HEK293 (cell line): Measurements from ENCODE around the gene UBA52.

Experiments
- GLIS2 ChIP-seq: fragments of 450-650 bp; formaldehyde crosslinking; IDR thresholded peaks from 2 replicates; pipeline ENCODE4 v1.5.1; 2016; ENCODE audit warnings: missing biosample characterization, missing genetic modification characterization
- HIC1 ChIP-seq: fragments of 450-650 bp; formaldehyde crosslinking; IDR thresholded peaks from 2 replicates; pipeline ENCODE4 v1.5.1; 2016; ENCODE audit warnings: missing biosample characterization, missing genetic modification characterization
- KLF16 ChIP-seq: fragments of 450-650 bp; formaldehyde crosslinking; IDR thresholded peaks from 2 replicates; pipeline ENCODE4 v1.5.1; 2017; ENCODE audit warnings: missing biosample characterization, missing genetic modification characterization
- KLF17 ChIP-seq: fragments of 450-650 bp; formaldehyde crosslinking; IDR thresholded peaks from 2 replicates; pipeline ENCODE4 v1.5.1; 2016; ENCODE audit warnings: missing biosample characterization, missing genetic modification characterization
- PRDM4 ChIP-seq: fragments of 450-650 bp; formaldehyde crosslinking; IDR thresholded peaks from 2 replicates; pipeline ENCODE4 v1.5.1; 2017; ENCODE audit warnings: missing biosample characterization, missing genetic modification characterization
- SCRT2 ChIP-seq: fragments of 450-650 bp; formaldehyde crosslinking; IDR thresholded peaks from 2 replicates; pipeline ENCODE4 v1.5.1; 2016; ENCODE audit warnings: missing biosample characterization, missing genetic modification characterization
- SP3 ChIP-seq: fragments of 450-650 bp; formaldehyde crosslinking; IDR thresholded peaks from 2 replicates; pipeline ENCODE4 v1.5.1; 2016; ENCODE audit warnings: missing biosample characterization, missing genetic modification characterization
- SP7 ChIP-seq: fragments of 450-650 bp; formaldehyde crosslinking; IDR thresholded peaks from 2 replicates; pipeline ENCODE4 v1.5.1; 2016; ENCODE audit warnings: missing biosample characterization, missing genetic modification characterization
- YY1 ChIP-seq: fragments of 450-650 bp; formaldehyde crosslinking; IDR thresholded peaks from 2 replicates; pipeline ENCODE4 v1.5.1; 2018; ENCODE audit warnings: missing biosample characterization, missing genetic modification characterization
- YY2 ChIP-seq: fragments of 450-650 bp; formaldehyde crosslinking; IDR thresholded peaks from 2 replicates; pipeline ENCODE4 v1.5.1; 2016; ENCODE audit warnings: missing biosample characterization, missing genetic modification characterization
- ZBTB17 ChIP-seq: fragments of 450-650 bp; formaldehyde crosslinking; IDR thresholded peaks from 2 replicates; pipeline ENCODE4 v1.5.1; 2016; ENCODE audit warnings: missing biosample characterization, missing genetic modification characterization
- ZBTB8A ChIP-seq: fragments of 450-650 bp; formaldehyde crosslinking; IDR thresholded peaks from 2 replicates; pipeline ENCODE4 v1.5.1; 2016; ENCODE audit warnings: missing biosample characterization, missing genetic modification characterization
- ZNF223 ChIP-seq: fragments of 450-650 bp; formaldehyde crosslinking; IDR thresholded peaks from 2 replicates; pipeline ENCODE4 v1.5.1; 2016; ENCODE audit warnings: missing biosample characterization, missing genetic modification characterization
- ZNF24 ChIP-seq: fragments of 450-650 bp; formaldehyde crosslinking; IDR thresholded peaks from 2 replicates; pipeline ENCODE4 v1.5.1; 2016; ENCODE audit warnings: missing biosample characterization, missing genetic modification characterization
- ZNF324 ChIP-seq: fragments of 450-650 bp; formaldehyde crosslinking; IDR thresholded peaks from 2 replicates; pipeline ENCODE4 v1.5.1; 2016; ENCODE audit warnings: missing biosample characterization, missing genetic modification characterization
- ZNF354C ChIP-seq: fragments of 450-650 bp; formaldehyde crosslinking; IDR thresholded peaks from 2 replicates; pipeline ENCODE4 v1.5.1; 2016; ENCODE audit warnings: missing biosample characterization, missing genetic modification characterization, low read depth, borderline replicate concordance
- ZNF394 ChIP-seq: fragments of 450-650 bp; formaldehyde crosslinking; IDR thresholded peaks from 2 replicates; pipeline ENCODE4 v1.5.1; 2016; ENCODE audit warnings: missing biosample characterization, missing genetic modification characterization, mild to moderate bottlenecking, moderate library complexity, borderline replicate concordance
- ZNF501 ChIP-seq: fragments of 450-650 bp; formaldehyde crosslinking; IDR thresholded peaks from 2 replicates; pipeline ENCODE4 v1.5.1; 2016; ENCODE audit warnings: missing biosample characterization, missing genetic modification characterization
- ZNF521 ChIP-seq: fragments of 450-650 bp; formaldehyde crosslinking; IDR thresholded peaks from 2 replicates; pipeline ENCODE4 v1.5.1; 2017; ENCODE audit warnings: missing biosample characterization, mild to moderate bottlenecking, missing genetic modification characterization
- ZNF555 ChIP-seq: fragments of 450-650 bp; formaldehyde crosslinking; conservative IDR thresholded peaks from 2 replicates; pipeline ENCODE4 v1.5.1; 2017; ENCODE audit warnings: missing biosample characterization, mild to moderate bottlenecking, missing genetic modification characterization, inconsistent platforms
- ZNF610 ChIP-seq: fragments of 450-650 bp; formaldehyde crosslinking; IDR thresholded peaks from 2 replicates; pipeline ENCODE4 v1.5.1; 2016; ENCODE audit warnings: missing biosample characterization, missing genetic modification characterization, borderline replicate concordance
- ZNF660 ChIP-seq: fragments of 450-650 bp; IDR thresholded peaks from 2 replicates; pipeline ENCODE4 v1.5.1; 2018; ENCODE audit warnings: missing biosample characterization, mild to moderate bottlenecking, missing genetic modification characterization
- ZNF747 ChIP-seq: fragments of 450-650 bp; formaldehyde crosslinking; IDR thresholded peaks from 2 replicates; pipeline ENCODE4 v1.5.1; 2016; ENCODE audit warnings: missing biosample characterization, missing genetic modification characterization
- ZNF76 ChIP-seq: fragments of 450-650 bp; formaldehyde crosslinking; IDR thresholded peaks from 2 replicates; pipeline ENCODE4; 2016; ENCODE audit warnings: low read depth, missing biosample characterization, missing genetic modification characterization, borderline replicate concordance
- ZNF785 ChIP-seq: fragments of 450-650 bp; formaldehyde crosslinking; IDR thresholded peaks from 2 replicates; pipeline ENCODE4 v1.5.1; 2016; ENCODE audit warnings: missing biosample characterization, missing genetic modification characterization
- ZNF843 ChIP-seq: fragments of 450-650 bp; formaldehyde crosslinking; IDR thresholded peaks from 2 replicates; pipeline ENCODE4 v1.5.1; 2016; ENCODE audit warnings: missing biosample characterization, missing genetic modification characterization
- ZXDB ChIP-seq: fragments of 450-650 bp; formaldehyde crosslinking; IDR thresholded peaks from 2 replicates; pipeline ENCODE4 v1.5.1; 2016; ENCODE audit warnings: missing biosample characterization, missing genetic modification characterization
- TF ChIP-seq, protein P1 (sequence below): fragments of 450-650 bp; formaldehyde crosslinking; IDR thresholded peaks from 2 replicates; pipeline ENCODE4 v1.5.1; 2017; ENCODE audit warnings: missing biosample characterization, mild to moderate bottlenecking, missing genetic modification characterization, moderate library complexity
- TF ChIP-seq, protein P2 (sequence below): fragments of 450-650 bp; formaldehyde crosslinking; IDR thresholded peaks from 2 replicates; pipeline ENCODE4 v1.5.1; 2017; ENCODE audit warnings: missing biosample characterization, missing genetic modification characterization
- TF ChIP-seq, protein P3 (sequence below): fragments of 450-650 bp; formaldehyde crosslinking; IDR thresholded peaks from 2 replicates; pipeline ENCODE4 v1.5.1; 2016; ENCODE audit warnings: missing biosample characterization, missing genetic modification characterization

UBA52 gene

GRCh38 chr19:18571564-18572344 lies at the start of gene UBA52 (continued):
- TF ChIP-seq, protein P1, sequence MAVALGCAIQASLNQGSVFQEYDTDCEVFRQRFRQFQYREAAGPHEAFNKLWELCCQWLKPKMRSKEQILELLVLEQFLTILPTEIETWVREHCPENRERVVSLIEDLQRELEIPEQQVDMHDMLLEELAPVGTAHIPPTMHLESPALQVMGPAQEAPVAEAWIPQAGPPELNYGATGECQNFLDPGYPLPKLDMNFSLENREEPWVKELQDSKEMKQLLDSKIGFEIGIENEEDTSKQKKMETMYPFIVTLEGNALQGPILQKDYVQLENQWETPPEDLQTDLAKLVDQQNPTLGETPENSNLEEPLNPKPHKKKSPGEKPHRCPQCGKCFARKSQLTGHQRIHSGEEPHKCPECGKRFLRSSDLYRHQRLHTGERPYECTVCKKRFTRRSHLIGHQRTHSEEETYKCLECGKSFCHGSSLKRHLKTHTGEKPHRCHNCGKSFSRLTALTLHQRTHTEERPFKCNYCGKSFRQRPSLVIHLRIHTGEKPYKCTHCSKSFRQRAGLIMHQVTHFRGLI (tag by site-specific recombination) = 0 out of 2 replicates have a peak, but pooled peaks have one; percentile 30
- TF ChIP-seq SP3 (peak; percentile 97), ZNF785 (tag by site-specific recombination) (peak; percentile 58; the same call in 1 of the 2 replicates), YY1 (peak; percentile 97), ZNF660 (tag by site-specific recombination) (peak; percentile 77), SP7 (tag by site-specific recombination) (peak; percentile 78), YY2 (tag by site-specific recombination) (peak; percentile 84), ZNF501 (tag by site-specific recombination) (0 out of 2 replicates have a peak, but pooled peaks have one; percentile 34), ZNF354C (no peak), ZNF24 (tag by site-specific recombination) (peak; percentile 58; the same call in 1 of the 2 replicates), ZNF555 (tag by site-specific recombination) (no peak), ZNF76 (tag by site-specific recombination) (peak; percentile 87), ZNF843 (tag by site-specific recombination) (0 out of 2 replicates have a peak, but pooled peaks have one; percentile 38), ZNF747 (tag by site-specific recombination) (no peak), KLF16 (tag by site-specific recombination) (peak; percentile 76; the same call in 1 of the 2 replicates), GLIS2 (tag by site-specific recombination) (no peak), SCRT2 (tag by site-specific recombination) (no peak), ZNF610 (tag by site-specific recombination) (peak; percentile 70; the same call in 1 of the 2 replicates), KLF17 (tag by site-specific recombination) (peak; percentile 96), ZBTB8A (tag by site-specific recombination) (peak; percentile 67), PRDM4 (tag by site-specific recombination) (no peak), HIC1 (tag by site-specific recombination) (peak; percentile 49; the same call in 1 of the 2 replicates), ZNF324 (peak; percentile 76), ZNF521 (tag by site-specific recombination) (no peak), ZBTB17 (tag by site-specific recombination) (peak; percentile 86), ZXDB (tag by site-specific recombination) (peak; percentile 80), ZNF394 (tag by site-specific recombination) (peak; percentile 62), ZNF223 (tag by site-specific recombination) (no peak)
- TF ChIP-seq, protein P2, sequence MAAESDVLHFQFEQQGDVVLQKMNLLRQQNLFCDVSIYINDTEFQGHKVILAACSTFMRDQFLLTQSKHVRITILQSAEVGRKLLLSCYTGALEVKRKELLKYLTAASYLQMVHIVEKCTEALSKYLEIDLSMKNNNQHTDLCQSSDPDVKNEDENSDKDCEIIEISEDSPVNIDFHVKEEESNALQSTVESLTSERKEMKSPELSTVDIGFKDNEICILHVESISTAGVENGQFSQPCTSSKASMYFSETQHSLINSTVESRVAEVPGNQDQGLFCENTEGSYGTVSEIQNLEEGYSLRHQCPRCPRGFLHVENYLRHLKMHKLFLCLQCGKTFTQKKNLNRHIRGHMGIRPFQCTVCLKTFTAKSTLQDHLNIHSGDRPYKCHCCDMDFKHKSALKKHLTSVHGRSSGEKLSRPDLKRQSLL = peak; percentile 41; the same call in 1 of the 2 replicates
- TF ChIP-seq, protein P3, sequence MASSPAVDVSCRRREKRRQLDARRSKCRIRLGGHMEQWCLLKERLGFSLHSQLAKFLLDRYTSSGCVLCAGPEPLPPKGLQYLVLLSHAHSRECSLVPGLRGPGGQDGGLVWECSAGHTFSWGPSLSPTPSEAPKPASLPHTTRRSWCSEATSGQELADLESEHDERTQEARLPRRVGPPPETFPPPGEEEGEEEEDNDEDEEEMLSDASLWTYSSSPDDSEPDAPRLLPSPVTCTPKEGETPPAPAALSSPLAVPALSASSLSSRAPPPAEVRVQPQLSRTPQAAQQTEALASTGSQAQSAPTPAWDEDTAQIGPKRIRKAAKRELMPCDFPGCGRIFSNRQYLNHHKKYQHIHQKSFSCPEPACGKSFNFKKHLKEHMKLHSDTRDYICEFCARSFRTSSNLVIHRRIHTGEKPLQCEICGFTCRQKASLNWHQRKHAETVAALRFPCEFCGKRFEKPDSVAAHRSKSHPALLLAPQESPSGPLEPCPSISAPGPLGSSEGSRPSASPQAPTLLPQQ (tag by site-specific recombination) = peak; percentile 98
